Mucosa of rectum (tissue), 2 donors: ENCODE measurements around the gene SH3BP4.

Source experiments
- H3K27ac ChIP-seq, 2 donors: one replicate each; pipeline ENCODE4 v1.7.0; 2013; ENCODE audit warnings: inconsistent platforms in 2 of 2, low read depth in 2 of 2, low read length in 2 of 2
- H3K27me3 ChIP-seq, 2 donors: one replicate each; pipeline ENCODE4 v1.7.0; 2013; ENCODE audit warnings: low read length in 2 of 2; ENCODE audit not compliant: control insufficient read depth in 2 of 2, insufficient read depth in 2 of 2
- H3K36me3 ChIP-seq, 2 donors: one replicate each; pipeline ENCODE4 v1.7.0; 2013; ENCODE audit warnings: low read length in 2 of 2; ENCODE audit not compliant: control insufficient read depth in 2 of 2, insufficient read depth in 2 of 2
- H3K4me1 ChIP-seq, 2 donors: one replicate each; pipeline ENCODE4 v1.7.0; 2013; ENCODE audit warnings: low read length in 2 of 2, mild to moderate bottlenecking in 1 of 2; ENCODE audit not compliant: control insufficient read depth in 2 of 2, insufficient read depth in 2 of 2
- H3K4me3 ChIP-seq, 2 donors: one replicate each; pipeline ENCODE4 v1.7.0; 2013; ENCODE audit warnings: low read length in 2 of 2
- H3K9ac ChIP-seq, 2 donors: one replicate each; pipeline ENCODE4 v1.7.0; 2013; ENCODE audit warnings: low read length in 2 of 2, low read depth in 1 of 2, mild to moderate bottlenecking in 1 of 2
- H3K9me3 ChIP-seq, 2 donors: one replicate each; pipeline ENCODE4 v1.7.0; 2013; ENCODE audit warnings: low read length in 2 of 2; ENCODE audit not compliant: control insufficient read depth in 2 of 2
- donor health status: healthy.
- donor health status: Normal muscosa, but diverticular disease.

The SH3BP4 gene

GRCh38 chr2:234974501-234975385 is 22.9 kb downstream of the SH3BP4 start:
- Histone ChIP-seq H3K36me3 (no peaks in the 10 kb centered on the region), H3K27ac (no peak overlapping the region)

GRCh38 chr2:234975611-234976010 is 23.8 kb downstream of the SH3BP4 start:
- H3K4me1 ChIP-seq: peaks cover 13 to 37% of the 10 kb centered on the region in 2 donors
- H3K9me3 ChIP-seq: no peaks in the 10 kb centered on the region
- H3K36me3 ChIP-seq: no peaks in the 10 kb centered on the region
- no peak overlapping the region for H3K9ac ChIP-seq
- no peak overlapping the region for H3K27ac ChIP-seq
- no peaks in the 10 kb centered on the region for H3K27me3 ChIP-seq
- no peak overlapping the region for H3K4me3 ChIP-seq

More at GRCh38 chr2:234974501-234975385, 22.9 kb downstream of the SH3BP4 start:
- no peaks in the 10 kb centered on the region for H3K27me3 ChIP-seq
- H3K9me3 ChIP-seq: no peaks in the 10 kb centered on the region
- no peak overlapping the region for H3K9ac ChIP-seq
- H3K4me3 ChIP-seq: no peak overlapping the region
- H3K4me1 ChIP-seq: peaks cover 11 to 36% of the 10 kb centered on the region in 2 donors

GRCh38 chr2:234976479-234977227 is 24.8 kb downstream of the SH3BP4 start:
- Histone ChIP-seq H3K9me3 (no peaks in the 10 kb centered on the region), H3K27me3 (no peaks in the 10 kb centered on the region), H3K27ac (no peak overlapping the region), H3K4me1 (peaks cover 22 to 43% of the 10 kb centered on the region in 2 donors), H3K36me3 (no peaks in the 10 kb centered on the region), H3K9ac (no peak overlapping the region), H3K4me3 (no peak overlapping the region)

GRCh38 chr2:234977228-234977679 is 25.4 kb downstream of the SH3BP4 start:
- H3K9ac ChIP-seq: no peak overlapping the region
- H3K27ac ChIP-seq: no peak overlapping the region
- no peaks in the 10 kb centered on the region for H3K27me3 ChIP-seq
- H3K9me3 ChIP-seq: no peaks in the 10 kb centered on the region
- no peaks in the 10 kb centered on the region for H3K36me3 ChIP-seq
- H3K4me3 ChIP-seq: no peak overlapping the region
- H3K4me1 ChIP-seq: peaks cover 28 to 49% of the 10 kb centered on the region in 2 donors

DNA sequence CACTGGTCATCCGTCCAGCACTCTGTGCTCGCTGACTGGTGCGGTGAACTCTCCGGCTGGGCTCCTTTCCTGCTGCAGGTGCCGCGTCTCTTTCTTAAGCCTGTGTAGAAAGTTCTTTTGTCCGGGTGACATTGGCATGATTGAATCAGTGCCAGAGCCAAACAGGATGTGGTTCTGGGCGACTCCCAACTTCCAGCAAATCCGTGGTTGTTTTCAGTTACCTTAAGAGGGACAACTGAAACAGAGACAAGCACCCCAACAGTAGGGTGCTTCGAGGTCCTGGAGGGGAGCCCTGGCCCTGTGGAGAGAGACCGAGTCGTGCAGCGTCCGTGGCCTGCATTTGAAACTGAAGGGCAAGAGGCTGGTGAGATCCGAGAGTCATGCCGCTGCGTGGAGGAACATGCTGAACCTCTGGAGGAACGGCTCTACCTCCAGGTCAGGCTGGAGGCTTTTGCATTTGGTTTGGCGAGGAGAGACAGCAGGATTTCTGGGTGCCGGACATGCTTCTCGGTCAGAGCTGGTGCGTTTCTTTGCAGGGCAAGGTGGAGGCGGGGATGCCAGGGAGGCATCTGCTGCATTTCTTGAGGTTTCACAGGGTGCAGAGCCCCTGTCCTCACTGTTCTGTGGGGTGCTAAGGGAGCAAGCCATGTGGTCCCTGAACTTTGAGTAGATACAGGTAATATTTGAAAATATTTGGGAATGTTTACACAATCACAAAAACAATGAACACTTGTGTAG is 26.8 kb downstream of the SH3BP4 start:
- peaks cover 39 to 62% of the 10 kb centered on the region in 2 donors for H3K4me1 ChIP-seq
- H3K27me3 ChIP-seq: no peaks in the 10 kb centered on the region
- H3K27ac ChIP-seq: peak overlapping the region in 1 of 2 donors; percentile 26
- no peaks in the 10 kb centered on the region for H3K9me3 ChIP-seq
- peak overlapping the region in 1 of 2 donors; percentile 6 for H3K4me3 ChIP-seq
- peak overlapping the region in 1 of 2 donors; percentile 40 for H3K9ac ChIP-seq
- H3K36me3 ChIP-seq: no peaks in the 10 kb centered on the region

DNA sequence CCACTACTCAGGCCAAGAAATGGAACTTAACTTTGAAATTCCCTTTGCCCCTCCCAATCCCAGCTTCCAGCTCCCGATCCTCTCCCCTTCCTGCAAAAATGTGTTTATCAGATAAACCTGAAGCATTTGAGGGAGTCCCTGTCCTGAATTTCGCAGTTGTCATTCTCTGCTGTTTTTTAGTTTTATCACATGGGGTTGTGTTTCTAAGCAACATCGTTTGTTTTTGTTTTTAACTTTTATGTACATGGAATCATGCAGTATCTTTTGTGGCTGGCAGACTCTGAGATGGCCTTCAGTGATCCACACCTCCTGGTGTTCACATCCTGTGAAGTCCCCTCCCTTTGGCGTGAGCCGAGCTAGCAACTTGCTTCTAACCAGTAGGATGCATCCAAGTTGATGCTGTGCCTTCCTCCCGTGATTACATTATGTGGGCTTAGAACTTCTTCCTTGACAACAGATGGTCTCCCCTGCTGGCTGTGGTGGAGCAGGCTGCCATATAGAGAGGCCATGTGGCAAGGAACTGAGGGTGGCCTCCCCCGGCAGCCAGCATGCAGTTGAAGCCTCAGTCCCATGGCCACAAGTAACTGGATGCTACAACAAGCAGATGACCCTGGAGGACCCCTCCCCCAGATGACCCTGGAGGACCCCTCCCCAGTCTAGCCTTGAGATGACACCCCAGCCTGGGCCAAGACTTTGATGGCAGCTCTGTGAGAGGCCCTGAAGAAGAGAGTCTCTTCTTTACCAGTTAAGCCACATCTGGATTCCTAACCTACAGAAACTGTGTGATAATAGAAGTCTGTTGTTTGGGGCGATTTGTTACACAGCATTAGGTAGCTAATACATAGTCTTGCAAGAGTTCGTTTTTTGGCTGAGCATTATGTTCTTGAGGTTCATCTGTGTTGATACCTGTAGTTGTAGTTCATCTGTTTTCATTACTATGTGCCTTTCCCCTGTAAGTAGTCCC is 27.7 kb downstream of the SH3BP4 start:
- Histone ChIP-seq H3K4me1 (peaks cover 45 to 68% of the 10 kb centered on the region in 2 donors), H3K9me3 (no peaks in the 10 kb centered on the region), H3K27ac (peak overlapping the region; percentile 38 to 75), H3K27me3 (no peaks in the 10 kb centered on the region), H3K36me3 (no peaks in the 10 kb centered on the region), H3K9ac (no peak overlapping the region), H3K4me3 (no peak overlapping the region)

GRCh38 chr2:234980451-234981187 is 28.8 kb downstream of the SH3BP4 start:
- Histone ChIP-seq H3K27me3 (no peaks in the 10 kb centered on the region), H3K27ac (peak overlapping the region; percentile 57 to 75), H3K4me3 (peak overlapping the region; percentile 5 to 53), H3K9ac (peak overlapping the region in 1 of 2 donors; percentile 10), H3K4me1 (peaks cover 43 to 60% of the 10 kb centered on the region in 2 donors), H3K36me3 (no peaks in the 10 kb centered on the region), H3K9me3 (no peaks in the 10 kb centered on the region)

DNA sequence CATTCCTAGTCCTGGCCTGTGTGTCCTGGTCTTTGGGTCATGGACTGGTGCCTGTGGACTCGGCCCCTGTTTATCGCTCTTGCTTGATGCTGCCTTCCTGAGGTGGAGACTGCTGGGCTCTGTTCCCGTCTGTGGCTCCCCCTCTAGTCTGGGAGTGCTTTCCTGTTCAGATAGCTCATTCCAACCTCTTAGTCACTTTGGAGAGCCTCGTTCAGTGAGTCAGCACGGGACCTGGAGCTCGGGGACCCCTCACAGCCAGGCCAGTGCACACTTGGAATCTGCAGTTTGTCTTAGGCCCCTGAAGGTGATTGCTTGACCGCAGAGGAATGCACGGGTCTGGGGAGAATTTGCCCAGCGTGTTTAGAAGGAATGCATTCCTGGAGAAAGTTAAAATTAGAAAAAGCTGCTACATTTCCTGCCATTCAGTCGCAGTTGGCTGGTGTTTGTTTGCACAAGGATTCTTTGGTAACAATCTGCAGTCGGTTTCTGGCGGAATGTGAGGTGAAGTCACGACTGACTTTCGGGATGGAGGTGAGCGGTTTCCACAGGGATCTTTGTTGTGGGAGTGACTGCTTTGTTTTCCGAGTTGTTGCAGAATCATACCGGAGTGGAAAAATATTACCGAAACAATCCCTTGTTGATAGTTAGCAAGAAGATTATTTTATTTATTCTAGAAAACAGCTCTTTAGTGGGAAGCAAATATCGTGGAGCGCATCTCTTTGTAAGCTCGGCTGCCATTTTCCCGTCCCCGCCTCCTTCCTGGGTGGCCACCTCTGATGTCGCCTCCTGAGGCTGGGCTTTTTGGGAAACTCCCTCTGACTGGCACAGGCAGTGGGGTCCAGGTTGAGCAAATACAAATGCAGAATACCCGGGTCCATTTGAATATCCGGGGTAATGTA is 29.6 kb downstream of the SH3BP4 start:
- Histone ChIP-seq H3K9me3 (no peaks in the 10 kb centered on the region), H3K9ac (no peak overlapping the region), H3K27ac (peak overlapping the region; percentile 57 to 75), H3K27me3 (no peaks in the 10 kb centered on the region), H3K36me3 (no peaks in the 10 kb centered on the region), H3K4me1 (peaks cover 43 to 60% of the 10 kb centered on the region in 2 donors), H3K4me3 (peak overlapping the region; percentile 25 to 53)
